MM.1S (cell line): ENCODE results near the gene WDFY4.

Experiments used
- DNase-seq: peaks from one replicate; pipeline ENCODE4 v3.0.0-alpha.2; 2015
- H2AFZ ChIP-seq: fragments of 300-600 bp; sonication (generic); 2 replicates; pipeline ENCODE4 v1.6.0; 2016; ENCODE audit warnings: antibody characterized with exemption, low read length
- H3F3A ChIP-seq: fragments of 300-600 bp; sonication (generic); 2 replicates; pipeline ENCODE4 v1.6.1; 2016; ENCODE audit warnings: mild to moderate bottlenecking, antibody characterized with exemption, low read length, moderate library complexity, mixed read lengths; ENCODE audit not compliant: insufficient read depth
- H3K27ac ChIP-seq: fragments of 300-600 bp; sonication (generic); 2 replicates; pipeline ENCODE4 v1.5.1; 2016; ENCODE audit warnings: mild to moderate bottlenecking, low read length
- H3K27me3 ChIP-seq: fragments of 300-600 bp; sonication (generic); replicated peaks from 2 replicates; pipeline ENCODE4 v1.6.0; 2016; ENCODE audit warnings: low read length; ENCODE audit not compliant: insufficient read depth
- H3K36me3 ChIP-seq: fragments of 300-600 bp; sonication (generic); replicated peaks from 2 replicates; pipeline ENCODE4 v1.6.1; 2016; ENCODE audit warnings: mild to moderate bottlenecking, low read length, mixed read lengths; ENCODE audit not compliant: insufficient read depth
- H3K4me1 ChIP-seq: fragments of 300-600 bp; sonication (generic); 2 replicates; pipeline ENCODE4 v1.6.1; 2016; ENCODE audit warnings: low read length, mixed read lengths
- H3K4me2 ChIP-seq: fragments of 300-600 bp; sonication (generic); 2 replicates; pipeline ENCODE4 v1.6.0; 2016; ENCODE audit warnings: low read depth, low read length
- H3K4me3 ChIP-seq: fragments of 300-600 bp; sonication (generic); 2 replicates; pipeline ENCODE4 v1.5.1; 2016; ENCODE audit warnings: low read length, mixed read lengths
- H3K79me2 ChIP-seq: fragments of 300-600 bp; sonication (generic); 2 replicates; pipeline ENCODE4 v1.6.1; 2016; ENCODE audit warnings: mixed run types, low read length, mixed read lengths
- H3K9ac ChIP-seq: fragments of 300-600 bp; sonication (generic); 2 replicates; pipeline ENCODE4 v1.6.1; 2016; ENCODE audit warnings: low read length, mixed read lengths
- H3K9me2 ChIP-seq: fragments of 300-600 bp; sonication (generic); replicated peaks from 2 replicates; pipeline ENCODE4 v1.6.1; 2016; ENCODE audit warnings: mild to moderate bottlenecking, low read length, mixed read lengths; ENCODE audit not compliant: insufficient read depth
- H3K9me3 ChIP-seq: fragments of 300-600 bp; sonication (generic); replicated peaks from 2 replicates; pipeline ENCODE4 v1.6.1; 2016; ENCODE audit warnings: mild to moderate bottlenecking, low read length, mixed read lengths; ENCODE audit not compliant: insufficient read depth
- H4K20me1 ChIP-seq: fragments of 300-600 bp; sonication (generic); 2 replicates; pipeline ENCODE4 v1.6.1; 2016; ENCODE audit warnings: mild to moderate bottlenecking, low read length, moderate library complexity, mixed read lengths; ENCODE audit not compliant: insufficient read depth
- EZH2 ChIP-seq: fragments of 300-600 bp; sonication (generic); optimal IDR thresholded peaks from 2 replicates; pipeline ENCODE3; 2017; ENCODE audit warnings: low read depth, mild to moderate bottlenecking, antibody characterized with exemption, low read length, mixed read lengths
- EZH2phosphoT487 ChIP-seq: fragments of 300-600 bp; sonication (generic); IDR thresholded peaks from 2 replicates; pipeline ENCODE4 v1.6.1; 2018; ENCODE audit warnings: antibody characterized with exemption, low read length
- TF ChIP-seq, protein P1 (sequence below): fragments of 300-600 bp; sonication (generic); IDR thresholded peaks from 2 replicates; pipeline ENCODE4 v1.5.1; 2016; ENCODE audit warnings: antibody characterized with exemption, low read length, mixed read lengths

Gene WDFY4

DNA sequence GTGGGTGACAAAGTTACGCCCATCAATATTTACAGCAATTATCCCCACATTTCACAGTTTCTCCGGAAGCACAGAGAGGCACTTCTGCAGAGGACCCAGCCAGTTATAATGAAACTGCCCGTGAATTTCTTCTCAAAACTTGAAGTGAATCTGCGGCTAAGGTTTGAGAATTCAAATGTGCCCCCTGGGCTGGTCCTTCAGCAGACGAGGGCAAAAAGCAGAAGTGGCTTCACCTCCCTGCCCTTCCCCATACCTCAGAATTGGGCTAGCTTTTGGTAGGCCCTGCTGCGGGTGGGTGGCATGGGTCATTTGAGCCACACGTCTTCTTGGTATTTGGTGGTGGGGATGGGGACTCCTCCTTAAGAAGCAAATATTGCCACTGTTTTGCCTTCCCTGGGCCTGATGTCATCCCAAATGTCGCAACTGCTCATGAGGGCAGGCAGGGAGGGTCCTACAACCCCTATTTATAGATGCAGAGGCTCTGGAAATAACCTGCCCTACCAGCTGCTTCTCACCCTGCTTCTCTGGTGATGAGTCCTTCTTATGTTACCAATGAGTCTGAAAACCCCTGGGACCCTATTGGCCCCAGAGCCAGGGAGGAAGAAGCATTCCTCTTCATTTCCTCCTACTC lies 16.6 kb upstream of the WDFY4 start:
- Histone ChIP-seq H3K27ac (no peak overlapping the region), H3K36me3 (no peaks in the 10 kb centered on the region), H3K9me2 (no peaks in the 10 kb centered on the region), H3F3A (no peaks in the 10 kb centered on the region), H3K4me1 (no peaks in the 10 kb centered on the region), H3K4me3 (no peak overlapping the region), H3K9me3 (no peaks in the 10 kb centered on the region), H3K79me2 (no peaks in the 10 kb centered on the region), H2AFZ (no peak overlapping the region), H3K4me2 (no peak overlapping the region), H3K9ac (no peak overlapping the region), H3K27me3 (no peaks in the 10 kb centered on the region), H4K20me1 (no peaks in the 10 kb centered on the region)
- TF ChIP-seq, protein P1, sequence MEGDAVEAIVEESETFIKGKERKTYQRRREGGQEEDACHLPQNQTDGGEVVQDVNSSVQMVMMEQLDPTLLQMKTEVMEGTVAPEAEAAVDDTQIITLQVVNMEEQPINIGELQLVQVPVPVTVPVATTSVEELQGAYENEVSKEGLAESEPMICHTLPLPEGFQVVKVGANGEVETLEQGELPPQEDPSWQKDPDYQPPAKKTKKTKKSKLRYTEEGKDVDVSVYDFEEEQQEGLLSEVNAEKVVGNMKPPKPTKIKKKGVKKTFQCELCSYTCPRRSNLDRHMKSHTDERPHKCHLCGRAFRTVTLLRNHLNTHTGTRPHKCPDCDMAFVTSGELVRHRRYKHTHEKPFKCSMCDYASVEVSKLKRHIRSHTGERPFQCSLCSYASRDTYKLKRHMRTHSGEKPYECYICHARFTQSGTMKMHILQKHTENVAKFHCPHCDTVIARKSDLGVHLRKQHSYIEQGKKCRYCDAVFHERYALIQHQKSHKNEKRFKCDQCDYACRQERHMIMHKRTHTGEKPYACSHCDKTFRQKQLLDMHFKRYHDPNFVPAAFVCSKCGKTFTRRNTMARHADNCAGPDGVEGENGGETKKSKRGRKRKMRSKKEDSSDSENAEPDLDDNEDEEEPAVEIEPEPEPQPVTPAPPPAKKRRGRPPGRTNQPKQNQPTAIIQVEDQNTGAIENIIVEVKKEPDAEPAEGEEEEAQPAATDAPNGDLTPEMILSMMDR, result no peak
- TF ChIP-seq EZH2, result no peak
- TF ChIP-seq EZH2phosphoT487, result no peak
- no peak for DNase-seq

DNA sequence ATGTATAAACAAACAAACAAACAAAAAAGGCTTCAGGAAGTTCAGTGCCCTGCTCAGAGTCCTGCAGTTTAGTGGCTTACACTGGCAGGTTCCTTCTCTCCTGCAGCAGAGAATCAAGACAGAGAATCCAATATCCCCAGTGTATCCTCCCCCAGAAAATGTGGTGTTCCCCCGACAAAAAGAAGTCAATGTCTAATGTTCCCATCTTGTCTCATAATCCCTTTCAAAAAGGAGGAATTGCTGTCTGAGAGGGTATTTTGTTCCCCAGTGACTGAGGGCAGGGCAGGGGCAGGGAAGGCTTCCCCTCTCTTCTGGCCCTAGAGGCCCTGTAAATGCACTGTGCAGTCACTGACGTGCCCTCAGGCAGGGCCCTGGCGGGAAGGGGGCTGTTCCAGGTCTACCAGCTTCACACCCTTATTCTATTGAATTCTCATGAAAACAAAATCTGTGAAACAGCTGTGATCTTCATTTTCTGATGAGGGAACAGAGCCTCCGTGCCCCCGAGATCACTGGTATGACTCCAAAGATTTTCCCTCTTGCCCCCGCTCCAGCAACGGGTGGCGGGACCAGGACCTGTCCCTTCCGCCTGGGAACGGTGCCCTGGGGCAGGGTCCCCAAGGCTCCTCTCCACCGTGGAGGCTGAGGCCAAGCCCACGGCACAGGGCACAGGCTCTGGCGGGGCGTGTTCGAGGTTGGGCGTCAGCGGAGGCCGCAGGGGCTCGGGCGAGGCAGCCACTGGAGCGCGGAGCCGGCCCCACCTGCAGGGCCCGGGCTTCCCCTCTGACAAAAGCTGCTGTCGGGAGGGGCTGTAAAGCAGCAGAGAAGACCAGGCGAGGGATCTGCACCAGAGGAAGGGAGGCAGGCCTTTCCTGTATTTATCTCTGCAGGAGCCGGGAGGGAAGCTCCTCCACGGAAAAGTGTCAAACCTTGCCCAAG lies 13.4 kb upstream of the WDFY4 start:
- H3K9ac ChIP-seq, result no peak overlapping the region
- H3K79me2 ChIP-seq, result no peaks in the 10 kb centered on the region
- H4K20me1 ChIP-seq, result no peaks in the 10 kb centered on the region
- H3K27me3 ChIP-seq, result no peaks in the 10 kb centered on the region
- no peaks in the 10 kb centered on the region for H3K36me3 ChIP-seq
- H3K9me3 ChIP-seq, result no peaks in the 10 kb centered on the region
- no peak for TF ChIP-seq EZH2
- no peak for TF ChIP-seq EZH2phosphoT487
- TF ChIP-seq, protein P1, result no peak
- H3K27ac ChIP-seq, result no peak overlapping the region
- no peak overlapping the region for H3K4me3 ChIP-seq
- no peak overlapping the region for H3K4me2 ChIP-seq
- no peak overlapping the region for H2AFZ ChIP-seq
- no peak for DNase-seq
- no peaks in the 10 kb centered on the region for H3K9me2 ChIP-seq
- H3F3A ChIP-seq, result no peaks in the 10 kb centered on the region
- no peaks in the 10 kb centered on the region for H3K4me1 ChIP-seq

DNA sequence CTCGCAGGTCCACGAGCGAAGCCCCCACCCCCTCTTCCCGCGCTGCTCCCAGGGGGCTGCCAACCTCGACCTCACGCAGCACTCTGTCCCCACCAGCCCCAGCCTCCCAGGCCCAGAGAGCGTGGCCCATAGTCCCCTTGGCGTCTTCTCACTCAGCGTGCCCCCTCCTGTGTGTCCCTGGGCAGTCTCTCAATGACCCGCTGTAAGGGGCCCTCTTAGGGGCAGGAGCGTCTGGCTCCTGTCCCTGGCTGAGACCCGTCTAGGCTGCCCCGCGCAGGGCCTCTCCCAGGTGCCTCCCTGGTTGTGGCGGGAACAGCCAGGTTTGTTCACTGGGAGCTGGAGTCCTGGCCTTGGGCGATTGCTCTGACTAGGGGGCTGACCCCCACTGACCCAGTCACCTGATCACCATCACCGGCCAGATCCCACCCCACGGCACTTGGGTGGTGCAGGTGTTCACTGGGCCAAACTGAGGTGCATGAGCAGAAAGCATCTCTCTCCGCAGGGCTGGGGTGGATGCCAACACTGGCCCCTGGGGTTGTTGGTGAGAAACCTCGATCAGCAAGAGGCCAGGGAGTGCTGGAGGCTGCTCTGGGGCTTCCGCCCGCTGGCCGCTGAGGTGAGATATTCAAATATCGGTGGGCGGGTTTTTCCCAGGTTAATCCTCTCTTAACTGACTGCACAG lies 12.6 kb upstream of the WDFY4 start:
- Histone ChIP-seq H3K79me2 (no peaks in the 10 kb centered on the region), H3F3A (no peaks in the 10 kb centered on the region), H2AFZ (no peak overlapping the region), H3K4me2 (no peak overlapping the region), H3K36me3 (no peaks in the 10 kb centered on the region), H3K9me2 (no peaks in the 10 kb centered on the region), H3K9ac (no peak overlapping the region), H3K4me3 (no peak overlapping the region), H3K27me3 (no peaks in the 10 kb centered on the region), H3K9me3 (no peaks in the 10 kb centered on the region), H3K4me1 (no peaks in the 10 kb centered on the region), H3K27ac (no peak overlapping the region), H4K20me1 (no peaks in the 10 kb centered on the region)
- TF ChIP-seq EZH2, result no peak
- TF ChIP-seq, protein P1, result no peak
- no peak for TF ChIP-seq EZH2phosphoT487
- no peak for DNase-seq
